Measurements from ENCODE around the gene UGT1A7. TPM values are rescaled to one million over a fixed set of nuclear protein-coding genes. Genes with fewer than 3 reads are reported as not detected.
"Not testable (repeated sequence)": the region's sequence is repeated elsewhere in the genome, so short reads cannot be mapped to it uniquely, and the experiment has no call there.

The UGT1A7 gene
- not detected for polyA plus RNA-seq (2012; ENCODE audit: insufficient read depth, insufficient read length)

GRCh38 chr2:233681521-233682099 lies at the start of gene UGT1A7:
Gene UGT1A7, plus strand, starts transcription at chr2:233681901. Its CDS starts 37 bp downstream, at chr2:233681938.
- H3K4me3 ChIP-seq (ENCODE audit: low read length): no peak within 1 kb of the TSS
- no peak for DNase-seq (ENCODE audit: low read depth, low spot score)

GRCh38 chr2:233636306-233636705 lies 45.4 kb upstream of the UGT1A7 start, which contains the start of gene UGT1A10:
Gene UGT1A10, plus strand, starts transcription at chr2:233636448. Its CDS starts 75 bp downstream, at chr2:233636523.
- H3K4me3 ChIP-seq (ENCODE audit: low read length); DNase-seq (ENCODE audit: low read depth, low spot score): not testable (repeated sequence)

- H3K4me3 ChIP-seq (ENCODE audit: low read length): no peak overlapping the region
- DNase-seq (ENCODE audit: low read depth, low spot score): no peak
These were observed 42.9 kb upstream of the UGT1A7 start for GRCh38 chr2:233638836-233639235.

- DNase-seq (ENCODE audit: low read depth, low spot score): no peak
- H3K4me3 ChIP-seq (ENCODE audit: low read length): no peak overlapping the region
These were observed 41.8 kb upstream of the UGT1A7 start for GRCh38 chr2:233639860-233640259.

GRCh38 chr2:233643128-233643527 lies 38.6 kb upstream of the UGT1A7 start:
- DNase-seq (ENCODE audit: low read depth, low spot score): no peak

GRCh38 chr2:233646033-233646432 lies 35.7 kb upstream of the UGT1A7 start:
- not testable (repeated sequence) for H3K4me3 ChIP-seq (ENCODE audit: low read length); DNase-seq (ENCODE audit: low read depth, low spot score)

More at GRCh38 chr2:233643128-233643527, 38.6 kb upstream of the UGT1A7 start:
- no peak overlapping the region for H3K4me3 ChIP-seq (ENCODE audit: low read length)

- no peak for DNase-seq (ENCODE audit: low read depth, low spot score)
- H3K4me3 ChIP-seq (ENCODE audit: low read length): no peak overlapping the region
These were observed 30.7 kb upstream of the UGT1A7 start for GRCh38 chr2:233650981-233651380.

- no peak overlapping the region for H3K4me3 ChIP-seq (ENCODE audit: low read length)
These were observed 30.3 kb upstream of the UGT1A7 start for GRCh38 chr2:233651430-233651829.

GRCh38 chr2:233654501-233654900 lies 27.2 kb upstream of the UGT1A7 start:
- no peak overlapping the region for H3K4me3 ChIP-seq (ENCODE audit: low read length)
- DNase-seq (ENCODE audit: low read depth, low spot score): no peak

More at GRCh38 chr2:233651430-233651829, 30.3 kb upstream of the UGT1A7 start:
- DNase-seq (ENCODE audit: low read depth, low spot score): no peak

- no peak for DNase-seq (ENCODE audit: low read depth, low spot score)
- no peak overlapping the region for H3K4me3 ChIP-seq (ENCODE audit: low read length)
These were observed 26.7 kb upstream of the UGT1A7 start for GRCh38 chr2:233655043-233655442.

- not testable (repeated sequence) for H3K4me3 ChIP-seq (ENCODE audit: low read length); DNase-seq (ENCODE audit: low read depth, low spot score)
These were observed 25.8 kb upstream of the UGT1A7 start for GRCh38 chr2:233655943-233656342.

- H3K4me3 ChIP-seq (ENCODE audit: low read length): no peak overlapping the region
- no peak for DNase-seq (ENCODE audit: low read depth, low spot score)
These were observed 25.3 kb upstream of the UGT1A7 start for GRCh38 chr2:233656443-233656842.

- H3K4me3 ChIP-seq (ENCODE audit: low read length): no peak overlapping the region
These were observed 23.1 kb upstream of the UGT1A7 start for GRCh38 chr2:233658610-233659009.

GRCh38 chr2:233663911-233664310 lies 17.8 kb upstream of the UGT1A7 start:
- H3K4me3 ChIP-seq (ENCODE audit: low read length): no peak overlapping the region
- no peak for DNase-seq (ENCODE audit: low read depth, low spot score)

More at GRCh38 chr2:233658610-233659009, 23.1 kb upstream of the UGT1A7 start:
- DNase-seq (ENCODE audit: low read depth, low spot score): no peak

GRCh38 chr2:233668605-233669260 lies 13.0 kb upstream of the UGT1A7 start:
- DNase-seq (ENCODE audit: low read depth, low spot score): no peak
- no peak overlapping the region for H3K4me3 ChIP-seq (ENCODE audit: low read length)

- DNase-seq (ENCODE audit: low read depth, low spot score): no peak
- H3K4me3 ChIP-seq (ENCODE audit: low read length): no peak within 1 kb of the TSS
These were observed 10.2 kb upstream of the UGT1A7 start, which contains the start of gene UGT1A9 for GRCh38 chr2:233671290-233672161. Gene UGT1A9, plus strand, starts transcription at chr2:233671898. Its CDS starts 37 bp downstream, at chr2:233671935.

GRCh38 chr2:233672886-233673285 lies 8.8 kb upstream of the UGT1A7 start:
- DNase-seq (ENCODE audit: low read depth, low spot score): no peak
- no peak overlapping the region for H3K4me3 ChIP-seq (ENCODE audit: low read length)

- DNase-seq (ENCODE audit: low read depth, low spot score): no peak
- H3K4me3 ChIP-seq (ENCODE audit: low read length): no peak overlapping the region
These were observed 7.8 kb upstream of the UGT1A7 start for GRCh38 chr2:233673896-233674295.

- no peak for DNase-seq (ENCODE audit: low read depth, low spot score)
- H3K4me3 ChIP-seq (ENCODE audit: low read length): no peak overlapping the region
These were observed 7.4 kb upstream of the UGT1A7 start for GRCh38 chr2:233674314-233674713.

GRCh38 chr2:233674995-233675394 lies 6.7 kb upstream of the UGT1A7 start:
- no peak overlapping the region for H3K4me3 ChIP-seq (ENCODE audit: low read length)
- no peak for DNase-seq (ENCODE audit: low read depth, low spot score)

Data from Jurkat, Clone E6-1 (cell line).